ENCODE results near the gene TNS2. TPM values are rescaled to one million over a fixed set of nuclear protein-coding genes. Genes with fewer than 3 reads are reported as not detected.

The TNS2 gene
- total and polyA plus RNA-seq, 9 of the 15 experiments (the other 6 are each of a cell fraction or from before 2014, with no cell fraction given): 0.28 to 3.1 (median 1.2) TPM; not detected in 1

DNA sequence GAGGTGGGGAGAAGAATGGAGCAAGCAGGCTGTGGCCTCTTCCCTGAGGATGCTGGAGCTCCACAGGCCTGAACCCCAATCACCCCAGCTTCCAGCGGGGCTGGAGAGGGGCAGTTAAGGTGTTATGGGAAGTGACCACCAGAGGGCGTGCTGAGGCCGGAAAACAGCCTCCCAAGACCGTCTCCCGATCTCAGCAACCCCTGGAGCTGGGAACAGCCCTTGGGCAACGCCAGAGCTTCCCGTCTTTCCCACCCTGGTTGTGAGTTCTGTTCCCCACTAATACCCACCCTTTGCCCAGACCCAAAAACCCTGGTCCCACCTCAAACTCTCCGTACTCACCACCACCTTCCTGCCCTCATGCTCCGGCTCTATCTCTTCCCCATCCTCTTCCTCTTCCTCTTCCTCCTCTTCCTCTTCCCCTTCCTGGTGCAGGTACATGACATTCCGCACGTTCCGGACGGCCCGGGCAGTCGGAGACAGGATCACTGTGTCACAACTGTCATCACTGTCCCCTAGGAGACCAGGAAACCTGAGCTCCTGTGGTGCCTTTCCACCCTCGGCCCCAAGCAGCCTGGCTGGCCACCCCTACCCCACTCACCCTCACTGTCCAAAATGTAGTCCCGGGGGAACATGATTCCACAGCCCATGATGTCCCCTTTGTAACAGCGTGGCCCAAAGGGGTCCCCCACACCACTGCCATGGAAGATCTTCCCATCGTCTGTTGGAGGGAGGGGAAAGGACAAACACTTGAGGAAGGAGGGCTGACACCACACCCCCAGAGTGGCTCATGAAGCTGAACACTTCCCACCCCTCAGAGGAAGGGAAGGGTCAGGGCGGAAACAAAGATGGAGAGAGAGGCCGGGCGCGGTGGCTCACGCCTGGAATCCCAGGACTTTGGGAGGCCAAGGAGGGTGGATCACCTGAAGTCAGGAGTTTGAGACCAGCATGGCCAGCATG is 16.4 kb downstream of the TNS2 start (continued):
- peak; percentile 19; the same call in 1 of the 2 replicates for TF ChIP-seq ZNF407 (IDR thresholded peaks at IDR 0.05; ENCODE audit: low read depth)
- TF ChIP-seq, protein P1, sequence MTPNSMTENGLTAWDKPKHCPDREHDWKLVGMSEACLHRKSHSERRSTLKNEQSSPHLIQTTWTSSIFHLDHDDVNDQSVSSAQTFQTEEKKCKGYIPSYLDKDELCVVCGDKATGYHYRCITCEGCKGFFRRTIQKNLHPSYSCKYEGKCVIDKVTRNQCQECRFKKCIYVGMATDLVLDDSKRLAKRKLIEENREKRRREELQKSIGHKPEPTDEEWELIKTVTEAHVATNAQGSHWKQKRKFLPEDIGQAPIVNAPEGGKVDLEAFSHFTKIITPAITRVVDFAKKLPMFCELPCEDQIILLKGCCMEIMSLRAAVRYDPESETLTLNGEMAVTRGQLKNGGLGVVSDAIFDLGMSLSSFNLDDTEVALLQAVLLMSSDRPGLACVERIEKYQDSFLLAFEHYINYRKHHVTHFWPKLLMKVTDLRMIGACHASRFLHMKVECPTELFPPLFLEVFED (CRISPR knock-in tag; conservative IDR thresholded peaks at IDR 0.05): 0 out of 2 replicates have a peak, but pooled peaks have one; percentile 21
- 0 out of 2 replicates have a peak, but pooled peaks have one; percentile 18 for TF ChIP-seq ZBTB5 (IDR thresholded peaks at IDR 0.05)
- peak; percentile 38; the same call in 1 of the 2 replicates for TF ChIP-seq CTBP1 (IDR thresholded peaks at IDR 0.05; ENCODE audit: borderline replicate concordance)
- TF ChIP-seq STAG1 (CRISPR knock-in tag; IDR thresholded peaks at IDR 0.05; ENCODE audit: borderline replicate concordance): peak; percentile 83
- TF ChIP-seq RAD21 (CRISPR knock-in tag; conservative IDR thresholded peaks at IDR 0.05 in 1 of 2, IDR thresholded peaks at IDR 0.05 in 1 of 2): peak; percentile 84 to 94
- peak; percentile 26; the same call in 1 of the 2 replicates for TF ChIP-seq NCOA1 (IDR thresholded peaks at IDR 0.05; ENCODE audit: low read depth)
- peak; percentile 74 for TF ChIP-seq ARID2 (IDR thresholded peaks at IDR 0.05)
- TF ChIP-seq ETV6 (IDR thresholded peaks at IDR 0.05; ENCODE audit: borderline replicate concordance in 1 of 2, low read depth in 2 of 2, low read length in 1 of 2): peak in 1 of 2 experiments; percentile 74; a peak in 1 of 4 replicates
- no peak for TF ChIP-seq ETV6 (CRISPR knock-in tag; IDR thresholded peaks at IDR 0.05; ENCODE audit: borderline replicate concordance)
- no peak; the same call in 1 of the 2 replicates for TF ChIP-seq NFIC (IDR thresholded peaks at IDR 0.05)
- TF ChIP-seq, protein P2, sequence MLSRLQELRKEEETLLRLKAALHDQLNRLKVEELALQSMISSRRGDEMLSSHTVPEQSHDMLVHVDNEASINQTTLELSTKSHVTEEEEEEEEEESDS (CRISPR knock-in tag; IDR thresholded peaks at IDR 0.05): no peak
- TF ChIP-seq HSF4 (CRISPR knock-in tag; IDR thresholded peaks at IDR 0.05; ENCODE audit: borderline replicate concordance): no peak
- TF ChIP-seq ZFP36 (IDR thresholded peaks at IDR 0.05; ENCODE audit: low read depth, low read length, partially characterized antibody): no peak
